GM12878 (cell line): ENCODE measurements around the gene PRKAB2. TPM values are rescaled to one million over a fixed set of nuclear protein-coding genes. Genes with fewer than 3 reads are reported as not detected.

Experiments used
- BACH1 ChIP-seq: fragments of 450-650 bp; IDR thresholded peaks from 2 replicates; pipeline ENCODE4 v1.6.1; 2017; ENCODE audit warnings: mild to moderate bottlenecking, borderline replicate concordance
- BCLAF1 ChIP-seq: fragments of 450-650 bp; IDR thresholded peaks from 2 replicates; pipeline ENCODE4 v1.6.1; 2017; ENCODE audit warnings: antibody characterized with exemption, mild to moderate bottlenecking, moderate library complexity
- E2F4 ChIP-seq: IDR thresholded peaks from 2 replicates; pipeline ENCODE4 v1.6.1; 2012; ENCODE audit warnings: low read depth, low read length, improper control_type of control experiment
- FOXM1 ChIP-seq: IDR thresholded peaks from 2 replicates; pipeline ENCODE4 v1.6.1; 2012; ENCODE audit warnings: low read depth, mild to moderate bottlenecking, inconsistent platforms, low read length, moderate library complexity
- HCFC1 ChIP-seq: fragments of 150-350 bp; IDR thresholded peaks from 2 replicates; pipeline ENCODE4 v1.6.1; 2014; ENCODE audit warnings: low read length
- NFXL1 ChIP-seq: fragments of 450-650 bp; IDR thresholded peaks from 2 replicates; pipeline ENCODE4 v1.6.1; 2017; ENCODE audit warnings: antibody characterized with exemption, mild to moderate bottlenecking, borderline replicate concordance
- NFYB ChIP-seq: IDR thresholded peaks from 2 replicates; pipeline ENCODE4 v1.6.1; 2011; ENCODE audit warnings: low read depth, mild to moderate bottlenecking, low read length, improper control_type of control experiment, moderate library complexity; ENCODE audit not compliant: insufficient read depth
- NRF1 ChIP-seq: conservative IDR thresholded peaks from 2 replicates; pipeline ENCODE4 v1.6.1; 2011; ENCODE audit warnings: mild to moderate bottlenecking, low read depth, low read length, improper control_type of control experiment
- PKNOX1 ChIP-seq: fragments of 450-650 bp; IDR thresholded peaks from 2 replicates; pipeline ENCODE4 v1.6.1; 2016; ENCODE audit warnings: mild to moderate bottlenecking
- RFX5 ChIP-seq: IDR thresholded peaks from 2 replicates; pipeline ENCODE4 v1.6.1; 2011; ENCODE audit warnings: low read depth, low read length, improper control_type of control experiment
- SIN3A ChIP-seq: IDR thresholded peaks from 2 replicates; pipeline ENCODE4 v1.6.1; 2012; ENCODE audit warnings: low read depth, low read length, improper control_type of control experiment
- SRF ChIP-seq, 2 experiments: IDR thresholded peaks; 2 replicates each; pipeline ENCODE4 v1.6.1; 2011; ENCODE audit warnings: low read depth in 2 of 2, low read length in 2 of 2, mild to moderate bottlenecking in 1 of 2, moderate library complexity in 1 of 2
- SUZ12 ChIP-seq: fragments of 200-600 bp; sonication (generic); IDR thresholded peaks from one replicate; pipeline ENCODE4 v1.6.1; 2018; ENCODE audit warnings: antibody characterized with exemption, mild to moderate bottlenecking; ENCODE audit not compliant: unreplicated experiment
- TAF1 ChIP-seq: IDR thresholded peaks from 2 replicates; pipeline ENCODE4 v1.6.1; 2011; ENCODE audit warnings: mild to moderate bottlenecking, low read depth, low read length, borderline replicate concordance
- ZNF24 ChIP-seq: fragments of 450-650 bp; IDR thresholded peaks from 2 replicates; pipeline ENCODE4 v1.6.1; 2017; ENCODE audit warnings: antibody characterized with exemption, mild to moderate bottlenecking
- ZNF622 ChIP-seq: fragments of 450-650 bp; IDR thresholded peaks from 2 replicates; pipeline ENCODE4 v1.6.1; 2017; ENCODE audit warnings: mild to moderate bottlenecking, inconsistent platforms
- polyA plus RNA-seq, 11 experiments: library from polyadenylated mRNA; depleted of rRNA in 4 of 11; unstranded in 6 of 11; stranded (reverse) in 5 of 11; fragments of >200 nt; fragmentation: Nextera tagmentation in 4 of 11; fragmentation: Illumina TruSeq in 1 of 11; extraction: Ambion mirVana in 4 of 11; extraction: Trizol in 1 of 11; gene quantifications; 1 replicate in 1 of 11; 2 replicates in 10 of 11; pipeline versions ENCODE4 v1.2.1 to v1.2.3, GENCODE V29; 2011 to 2016; ENCODE audit warnings: inconsistent platforms in 2 of 11, missing spikeins in 2 of 11, low read depth in 1 of 11
- total RNA-seq, 4 experiments: library from RNA; depleted of rRNA in 3 of 4; stranded (reverse); fragments of >200 nt in 3 of 4; fragmentation: Illumina TruSeq in 1 of 4; extraction: Trizol in 1 of 4; gene quantifications; 2 replicates each; pipeline versions ENCODE4 v1.2.1 to v1.2.3, GENCODE V29; 2013 to 2021

PRKAB2 gene
- total and polyA plus RNA-seq, 10 of the 15 experiments (the other 5 are each of a cell fraction or from before 2014, with no cell fraction given) = 2.2 to 26.4 (median 6.7) TPM

GRCh38 chr1:147171399-147172167 lies 687 bp downstream of the PRKAB2 start (continued):
- TF ChIP-seq NFYB (no peak), TAF1 (0 out of 2 replicates have a peak, but pooled peaks have one; percentile 25), SIN3A (peak; percentile 35; the same call in 1 of the 2 replicates), RFX5 (no peak), NRF1 (no peak), BCLAF1 (no peak), SRF (IDR thresholded peaks at IDR 0.05; ENCODE audit: low read depth in 2 of 2, low read length in 2 of 2) (no peak), E2F4 (no peak), NFXL1 (peak; percentile 71), FOXM1 (0 out of 2 replicates have a peak, but pooled peaks have one; percentile 41), BACH1 (no peak), ZNF24 (peak; percentile 22; the same call in 1 of the 2 replicates), HCFC1 (no peak), PKNOX1 (0 out of 2 replicates have a peak, but pooled peaks have one; percentile 2), ZNF622 (no peak), SUZ12 (no peak)
